Endothelial cell of umbilical vein (primary cell): ENCODE measurements around the gene CHERP. TPM values are rescaled to one million over a fixed set of nuclear protein-coding genes. Genes with fewer than 3 reads are reported as not detected.

Source experiments
- BruUV-seq: library from RNA; stranded (reverse); fragments of 400-500 nt; replicated peaks from 2 replicates; lab custom pipeline; 2021; lab: Mats Ljungman, UMichigan
- CTCF ChIA-PET: fragments of 300-600, 350-600 bp; sonication (Branson Sonifier 250); formaldehyde crosslinking; loops from one replicate; lab custom pipeline; 2021; ENCODE audit warnings: antibody characterized with exemption, inconsistent platforms; lab: Charles Lee
- POLR2A ChIA-PET: fragments of 300-600, 350-600 bp; sonication (Branson Sonifier 250); formaldehyde crosslinking; loops from one replicate; lab custom pipeline; 2021; ENCODE audit warnings: antibody characterized with exemption, inconsistent platforms; lab: Charles Lee
- DNase-seq: peaks from one replicate; pipeline ENCODE4 v3.0.0-alpha.2; 2011; ENCODE audit warnings: low read depth, low spot score
- FAIRE-seq: peaks from 2 replicates; lab custom pipeline; 2011; peaks lifted over from hg19 to GRCh38; lab: Jason Lieb, UNC
- H2AFZ ChIP-seq: 2 replicates; pipeline ENCODE4 v1.6.0; 2012; ENCODE audit warnings: low read depth, low read length, control low read depth, inconsistent platforms
- H3K27ac ChIP-seq: 2 replicates; pipeline ENCODE4 v1.5.1; 2011; ENCODE audit warnings: low read depth, mild to moderate bottlenecking, control low read depth, low read length, moderate library complexity; ENCODE audit not compliant: insufficient read depth
- H3K27me3 ChIP-seq, 2 experiments: 2 replicates each; pipeline versions ENCODE4 v1.6.0 to v1.6.1; 2011; ENCODE audit warnings: low read length in 2 of 2, mixed read lengths in 1 of 2; ENCODE audit not compliant: control insufficient read depth in 2 of 2, insufficient read depth in 2 of 2
- H3K36me3 ChIP-seq, 2 experiments: 2 replicates in 1 of 2; 3 replicates in 1 of 2; pipeline ENCODE4 v1.5.1; 2011; ENCODE audit warnings: low read length in 2 of 2, mild to moderate bottlenecking in 1 of 2, moderate library complexity in 1 of 2; ENCODE audit not compliant: control insufficient read depth in 2 of 2, insufficient read depth in 2 of 2; ENCODE audit errors: extremely low read depth in 1 of 2
- H3K4me1 ChIP-seq: 3 replicates; pipeline ENCODE4 v1.5.1; 2011; ENCODE audit warnings: mild to moderate bottlenecking, low read length; ENCODE audit not compliant: control insufficient read depth, insufficient read depth; ENCODE audit errors: extremely low read depth
- H3K4me2 ChIP-seq: 2 replicates; pipeline ENCODE4 v1.6.1; 2011; ENCODE audit warnings: low read length, control low read depth, mixed read lengths; ENCODE audit not compliant: insufficient read depth
- H3K4me3 ChIP-seq, 3 experiments: fragments of 200-600 bp in 1 of 3; sonication (generic), shearing (Covaris generic) in 1 of 3; replicated peaks in 1 of 3; 2 replicates each; pipeline ENCODE4 v1.5.1; 2011 to 2016; ENCODE audit warnings: control low read depth in 3 of 3, low read length in 3 of 3, mild to moderate bottlenecking in 2 of 3, inconsistent platforms in 1 of 3, low read depth in 1 of 3, moderate library complexity in 1 of 3; ENCODE audit not compliant: insufficient read depth in 1 of 3
- H3K79me2 ChIP-seq: 2 replicates; pipeline ENCODE4 v1.6.0; 2012; ENCODE audit warnings: low read length, inconsistent platforms; ENCODE audit not compliant: control insufficient read depth, insufficient read depth
- H3K9ac ChIP-seq: replicated peaks from 2 replicates; pipeline ENCODE3; 2011; ENCODE audit warnings: low read length, control low read depth; ENCODE audit not compliant: insufficient read depth; ENCODE audit errors: extremely low read depth
- H3K9me1 ChIP-seq: replicated peaks from 3 replicates; pipeline ENCODE4 v1.6.0; 2011; ENCODE audit warnings: mild to moderate bottlenecking, low read length; ENCODE audit not compliant: control insufficient read depth, insufficient read depth; ENCODE audit errors: extremely low read depth
- H3K9me3 ChIP-seq: replicated peaks from 2 replicates; pipeline ENCODE4 v1.5.1; 2012; ENCODE audit warnings: low read length, inconsistent platforms; ENCODE audit not compliant: control insufficient read depth, insufficient read depth
- H4K20me1 ChIP-seq: replicated peaks from 2 replicates; pipeline ENCODE3; 2011; ENCODE audit warnings: mild to moderate bottlenecking, low read length; ENCODE audit not compliant: control insufficient read depth, insufficient read depth; ENCODE audit errors: extremely low read depth
- EZH2 ChIP-seq: IDR thresholded peaks from 2 replicates; pipeline ENCODE4 v1.6.1; 2012; ENCODE audit warnings: borderline replicate concordance, low read depth, mild to moderate bottlenecking, moderate library complexity, low read length, inconsistent platforms; ENCODE audit not compliant: severe bottlenecking
- FOS ChIP-seq: IDR thresholded peaks from 2 replicates; pipeline ENCODE4 v1.6.1; 2011; ENCODE audit warnings: mild to moderate bottlenecking, low read length, moderate library complexity, borderline replicate concordance; ENCODE audit not compliant: insufficient read depth
- GATA2 ChIP-seq: IDR thresholded peaks from 2 replicates; pipeline ENCODE4 v1.7.0; 2011; ENCODE audit warnings: low read depth, mild to moderate bottlenecking, moderate library complexity, mixed read lengths, low read length; ENCODE audit not compliant: insufficient read length, insufficient read depth
- JUN ChIP-seq: IDR thresholded peaks from 2 replicates; pipeline ENCODE4 v1.6.1; 2011; ENCODE audit warnings: borderline replicate concordance, low read depth; ENCODE audit not compliant: insufficient read length, insufficient read depth
- MYC ChIP-seq: IDR thresholded peaks from one replicate; pipeline ENCODE4 v1.6.1; 2011; ENCODE audit warnings: mild to moderate bottlenecking, low read depth, low read length
- POLR2A ChIP-seq: IDR thresholded peaks from 2 replicates; pipeline ENCODE4 v1.6.1; 2012; ENCODE audit warnings: low read depth, mild to moderate bottlenecking, control low read depth, low read length
- POLR2AphosphoS5 ChIP-seq: IDR thresholded peaks from 2 replicates; pipeline ENCODE4 v1.6.1; 2012; ENCODE audit warnings: low read depth, mild to moderate bottlenecking, control low read depth, low read length, moderate library complexity; ENCODE audit not compliant: insufficient read depth
- dilution Hi-C: fragments of 300-500 bp; cut with MboI; formaldehyde crosslinking; loops from one replicate; pipeline ENCODE4 v1.15.0; 2019; ENCODE audit warnings: low sequenced_read_pairs; ENCODE audit not compliant: extremely low pct_ligation_motif_present
- intact Hi-C: fragments of 100-400 bp; cut with micrococcal nuclease; formaldehyde crosslinking; loops from one replicate; pipeline ENCODE4 v1.10.0; 2022
- polyA plus RNA-seq, 4 experiments: library from polyadenylated mRNA; depleted of rRNA in 3 of 4; stranded (reverse) in 3 of 4; unstranded in 1 of 4; fragments of >200 nt; gene quantifications; 2 replicates each; pipeline versions ENCODE4 v1.2.1 to v1.2.3, GENCODE V29; 2011 to 2012; ENCODE audit warnings: missing spikeins in 1 of 4
- total RNA-seq: library from RNA; stranded (reverse); gene quantifications from 2 replicates; pipeline ENCODE4 v1.2.3, GENCODE V29; 2021
- TF ChIP-seq, protein P1 (sequence below): IDR thresholded peaks from 2 replicates; pipeline ENCODE4 v1.6.1; 2011; ENCODE audit not compliant: insufficient read depth, insufficient read length
- TF ChIP-seq, protein P2 (sequence below), 2 donors: IDR thresholded peaks; 1 replicate in 1 of 2; 2 replicates in 1 of 2; pipeline ENCODE4 v1.5.1; 2011; ENCODE audit warnings: low read length in 2 of 2, mild to moderate bottlenecking in 2 of 2, moderate library complexity in 2 of 2, control low read depth in 1 of 2, inconsistent platforms in 1 of 2, low read depth in 1 of 2; ENCODE audit not compliant: insufficient read depth in 1 of 2; ENCODE audit errors: extremely low read depth in 1 of 2

Gene CHERP
- total and polyA plus RNA-seq, 2 donors (not counting 3 experiments of a cell fraction or from before 2014, with no cell fraction given) = 8.9 to 53.9 TPM

GRCh38 chr19:16524991-16525734, 17.1 kb downstream of the CHERP start:
- H3K4me2 ChIP-seq = no peak overlapping the region
- intact Hi-C loops (loop anchor here (5.0 kb wide), 1 partner anchor 102 kb away; the partner anchor contains the start of gene MED26), dilution Hi-C loops (no loop called here)
- H3K36me3 ChIP-seq = peaks cover 30 to 72% of the 10 kb centered on the region in 2 experiments
- ChIA-PET POLR2A (interaction anchor here (0.7 kb wide), 1 partner anchor 65 kb away, joined by 3 read pairs; no protein-coding TSS in a partner anchor), CTCF (interaction anchor here (0.6 kb wide), 1 partner anchor 114 kb away, joined by 3 read pairs; no protein-coding TSS in a partner anchor)
- no peaks in the 10 kb centered on the region for H4K20me1 ChIP-seq
- H3K27ac ChIP-seq = no peak overlapping the region
- H3K4me3 ChIP-seq = no peak overlapping the region
- H3K9me1 ChIP-seq = no peaks in the 10 kb centered on the region
- H3K4me1 ChIP-seq = no peaks in the 10 kb centered on the region
- H3K9me3 ChIP-seq = no peaks in the 10 kb centered on the region
- DNase-seq = no peak
- no peaks in the 10 kb centered on the region for H3K27me3 ChIP-seq
- no peak overlapping the region for H3K9ac ChIP-seq
- BruUV-seq = no TSS peak
- no peak for TF ChIP-seq MYC
- no peak for TF ChIP-seq JUN
- no peak for TF ChIP-seq EZH2
- TF ChIP-seq POLR2A = no peak
- no peak for TF ChIP-seq FOS
- TF ChIP-seq, protein P1, sequence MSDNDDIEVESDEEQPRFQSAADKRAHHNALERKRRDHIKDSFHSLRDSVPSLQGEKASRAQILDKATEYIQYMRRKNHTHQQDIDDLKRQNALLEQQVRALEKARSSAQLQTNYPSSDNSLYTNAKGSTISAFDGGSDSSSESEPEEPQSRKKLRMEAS = no peak
- TF ChIP-seq GATA2 = no peak
- TF ChIP-seq, protein P2, sequence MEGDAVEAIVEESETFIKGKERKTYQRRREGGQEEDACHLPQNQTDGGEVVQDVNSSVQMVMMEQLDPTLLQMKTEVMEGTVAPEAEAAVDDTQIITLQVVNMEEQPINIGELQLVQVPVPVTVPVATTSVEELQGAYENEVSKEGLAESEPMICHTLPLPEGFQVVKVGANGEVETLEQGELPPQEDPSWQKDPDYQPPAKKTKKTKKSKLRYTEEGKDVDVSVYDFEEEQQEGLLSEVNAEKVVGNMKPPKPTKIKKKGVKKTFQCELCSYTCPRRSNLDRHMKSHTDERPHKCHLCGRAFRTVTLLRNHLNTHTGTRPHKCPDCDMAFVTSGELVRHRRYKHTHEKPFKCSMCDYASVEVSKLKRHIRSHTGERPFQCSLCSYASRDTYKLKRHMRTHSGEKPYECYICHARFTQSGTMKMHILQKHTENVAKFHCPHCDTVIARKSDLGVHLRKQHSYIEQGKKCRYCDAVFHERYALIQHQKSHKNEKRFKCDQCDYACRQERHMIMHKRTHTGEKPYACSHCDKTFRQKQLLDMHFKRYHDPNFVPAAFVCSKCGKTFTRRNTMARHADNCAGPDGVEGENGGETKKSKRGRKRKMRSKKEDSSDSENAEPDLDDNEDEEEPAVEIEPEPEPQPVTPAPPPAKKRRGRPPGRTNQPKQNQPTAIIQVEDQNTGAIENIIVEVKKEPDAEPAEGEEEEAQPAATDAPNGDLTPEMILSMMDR (IDR thresholded peaks at IDR 0.05; ENCODE audit: extremely low read depth in 1 of 2, insufficient read depth in 1 of 2, low read depth in 1 of 2, low read length in 2 of 2) = no peak
- no peak for TF ChIP-seq POLR2AphosphoS5
- H3K79me2 ChIP-seq = no peaks in the 10 kb centered on the region
- H2AFZ ChIP-seq = no peak overlapping the region
- no peak for FAIRE-seq
